ENCODE measurements around the gene TSPAN14.

DNA sequence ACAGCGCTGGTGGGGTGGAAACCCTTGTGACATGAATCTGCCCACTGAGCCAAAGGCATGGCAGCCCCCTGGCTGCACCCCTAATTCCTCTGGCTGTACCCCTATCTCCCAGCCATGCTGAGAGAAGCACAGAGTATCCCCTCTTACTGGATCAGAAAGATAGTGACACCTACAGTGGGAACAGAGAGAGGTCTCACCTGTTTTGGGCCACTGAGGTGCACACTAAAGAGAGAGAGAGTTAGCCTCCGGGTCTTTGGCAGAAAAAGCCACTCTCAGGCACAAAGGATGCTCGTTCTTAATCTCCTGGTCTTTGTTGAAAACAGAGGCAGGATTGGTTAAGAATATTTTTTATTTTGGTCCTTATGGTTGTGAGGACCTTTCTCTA is 11.3 kb downstream of the TSPAN14 start:
- TF ChIP-seq, protein P1, sequence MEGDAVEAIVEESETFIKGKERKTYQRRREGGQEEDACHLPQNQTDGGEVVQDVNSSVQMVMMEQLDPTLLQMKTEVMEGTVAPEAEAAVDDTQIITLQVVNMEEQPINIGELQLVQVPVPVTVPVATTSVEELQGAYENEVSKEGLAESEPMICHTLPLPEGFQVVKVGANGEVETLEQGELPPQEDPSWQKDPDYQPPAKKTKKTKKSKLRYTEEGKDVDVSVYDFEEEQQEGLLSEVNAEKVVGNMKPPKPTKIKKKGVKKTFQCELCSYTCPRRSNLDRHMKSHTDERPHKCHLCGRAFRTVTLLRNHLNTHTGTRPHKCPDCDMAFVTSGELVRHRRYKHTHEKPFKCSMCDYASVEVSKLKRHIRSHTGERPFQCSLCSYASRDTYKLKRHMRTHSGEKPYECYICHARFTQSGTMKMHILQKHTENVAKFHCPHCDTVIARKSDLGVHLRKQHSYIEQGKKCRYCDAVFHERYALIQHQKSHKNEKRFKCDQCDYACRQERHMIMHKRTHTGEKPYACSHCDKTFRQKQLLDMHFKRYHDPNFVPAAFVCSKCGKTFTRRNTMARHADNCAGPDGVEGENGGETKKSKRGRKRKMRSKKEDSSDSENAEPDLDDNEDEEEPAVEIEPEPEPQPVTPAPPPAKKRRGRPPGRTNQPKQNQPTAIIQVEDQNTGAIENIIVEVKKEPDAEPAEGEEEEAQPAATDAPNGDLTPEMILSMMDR (conservative IDR thresholded peaks at IDR 0.05; ENCODE audit: low read depth, low read length) = no peak
- no peak for TF ChIP-seq EZH2 (IDR thresholded peaks at IDR 0.05; ENCODE audit: low read length, unreplicated experiment)

Measured in PC-3 (cell line).